ENCODE measurements around the gene ZFYVE26.
A peak's percentile ranks its signal among the peaks of the same experiment; 100 is the strongest.

The ZFYVE26 gene

DNA sequence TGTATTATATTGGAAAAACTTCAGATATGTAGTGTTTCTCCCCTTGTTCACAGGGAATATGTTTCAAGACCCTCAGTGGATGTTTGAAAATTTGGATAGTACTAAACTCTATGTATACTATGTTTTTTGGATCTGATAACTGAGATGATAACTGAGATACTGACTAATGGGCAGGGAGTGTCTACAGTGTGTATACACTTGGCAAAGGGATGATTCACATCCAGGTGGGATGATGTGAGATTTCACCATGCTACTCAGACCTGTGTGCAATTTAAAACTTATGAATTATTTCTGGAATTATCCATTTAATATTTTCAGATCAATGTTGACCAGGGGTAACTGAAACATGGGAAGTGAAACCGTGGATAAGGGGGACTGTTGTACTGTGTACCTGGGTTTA, 17.0 kb upstream of the ZFYVE26 start:
- peak; percentile 98 for ATAC-seq (ENCODE audit: low read depth)
- TF ChIP-seq, protein P1, sequence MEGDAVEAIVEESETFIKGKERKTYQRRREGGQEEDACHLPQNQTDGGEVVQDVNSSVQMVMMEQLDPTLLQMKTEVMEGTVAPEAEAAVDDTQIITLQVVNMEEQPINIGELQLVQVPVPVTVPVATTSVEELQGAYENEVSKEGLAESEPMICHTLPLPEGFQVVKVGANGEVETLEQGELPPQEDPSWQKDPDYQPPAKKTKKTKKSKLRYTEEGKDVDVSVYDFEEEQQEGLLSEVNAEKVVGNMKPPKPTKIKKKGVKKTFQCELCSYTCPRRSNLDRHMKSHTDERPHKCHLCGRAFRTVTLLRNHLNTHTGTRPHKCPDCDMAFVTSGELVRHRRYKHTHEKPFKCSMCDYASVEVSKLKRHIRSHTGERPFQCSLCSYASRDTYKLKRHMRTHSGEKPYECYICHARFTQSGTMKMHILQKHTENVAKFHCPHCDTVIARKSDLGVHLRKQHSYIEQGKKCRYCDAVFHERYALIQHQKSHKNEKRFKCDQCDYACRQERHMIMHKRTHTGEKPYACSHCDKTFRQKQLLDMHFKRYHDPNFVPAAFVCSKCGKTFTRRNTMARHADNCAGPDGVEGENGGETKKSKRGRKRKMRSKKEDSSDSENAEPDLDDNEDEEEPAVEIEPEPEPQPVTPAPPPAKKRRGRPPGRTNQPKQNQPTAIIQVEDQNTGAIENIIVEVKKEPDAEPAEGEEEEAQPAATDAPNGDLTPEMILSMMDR (IDR thresholded peaks at IDR 0.05; ENCODE audit: poor library complexity, severe bottlenecking), result no peak

DNA sequence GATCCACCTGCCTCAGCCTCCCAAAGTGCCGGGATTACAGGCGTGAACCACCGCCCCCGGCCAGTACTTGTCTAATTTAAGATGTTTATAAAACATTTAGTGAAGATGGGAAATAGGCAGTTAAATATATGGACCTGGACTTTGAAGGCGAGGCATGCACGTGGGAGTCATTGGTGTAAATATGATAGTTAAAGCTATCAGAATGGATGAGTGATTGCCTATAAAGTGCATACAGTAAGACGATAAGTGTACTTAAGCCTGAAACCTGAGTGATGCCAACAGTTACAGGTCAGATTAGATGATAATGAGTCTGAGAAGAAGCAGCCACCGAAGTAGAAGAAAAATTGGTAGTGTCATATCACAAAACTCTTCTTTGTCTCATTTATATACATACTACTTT, 14.7 kb upstream of the ZFYVE26 start:
- DNase-seq (ENCODE audit: low spot score) (no peak), ATAC-seq (ENCODE audit: low read depth) (no peak)
- Histone ChIP-seq H3K27me3 (ENCODE audit: insufficient read depth, poor library complexity, severe bottlenecking) (no peaks in the 10 kb centered on the region), H3K27ac (ENCODE audit: poor library complexity, severe bottlenecking) (no peak overlapping the region), H3K36me3 (ENCODE audit: low read depth) (peaks cover 51% of the 10 kb centered on the region), H3K4me3 (ENCODE audit: severe bottlenecking) (no peak overlapping the region), H3K4me1 (ENCODE audit: insufficient read depth, poor library complexity, severe bottlenecking) (peaks cover 5% of the 10 kb centered on the region), H3K9me3 (ENCODE audit: severe bottlenecking) (no peaks in the 10 kb centered on the region)
- TF ChIP-seq, protein P1 (IDR thresholded peaks at IDR 0.05; ENCODE audit: poor library complexity, severe bottlenecking), result no peak

More for the DNA sequence above, 17.0 kb upstream of the ZFYVE26 start:
- H3K9me3 ChIP-seq (ENCODE audit: severe bottlenecking), result no peaks in the 10 kb centered on the region
- H3K36me3 ChIP-seq (ENCODE audit: low read depth), result peaks cover 54% of the 10 kb centered on the region
- peaks cover 5% of the 10 kb centered on the region for H3K4me1 ChIP-seq (ENCODE audit: insufficient read depth, poor library complexity, severe bottlenecking)
- no peaks in the 10 kb centered on the region for H3K27me3 ChIP-seq (ENCODE audit: insufficient read depth, poor library complexity, severe bottlenecking)
- H3K4me3 ChIP-seq (ENCODE audit: severe bottlenecking), result no peak overlapping the region
- no peak for DNase-seq (ENCODE audit: low spot score)
- H3K27ac ChIP-seq (ENCODE audit: poor library complexity, severe bottlenecking), result no peak overlapping the region

DNA sequence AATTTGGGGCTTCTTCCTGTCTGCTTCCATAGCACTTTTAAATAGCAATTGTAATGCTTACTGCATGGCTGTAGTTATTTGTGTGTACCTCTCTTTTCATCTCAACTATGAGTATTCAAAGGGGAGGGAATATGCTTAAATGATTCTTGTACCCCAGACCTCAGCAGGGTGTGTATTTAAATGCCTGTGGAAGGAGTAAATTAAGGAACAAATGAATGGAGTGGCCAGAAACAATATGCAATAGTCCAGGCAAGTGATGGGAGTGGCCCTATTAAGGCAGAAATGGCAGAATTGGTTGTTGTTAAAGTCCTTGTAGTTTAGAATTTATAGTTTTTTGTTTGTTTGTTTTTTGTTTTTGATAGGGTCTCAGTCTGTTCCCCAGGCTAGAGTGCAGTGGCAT, 4.7 kb upstream of the ZFYVE26 start:
- ATAC-seq (ENCODE audit: low read depth), result no peak
- Histone ChIP-seq H3K36me3 (ENCODE audit: low read depth) (peaks cover 28% of the 10 kb centered on the region), H3K27me3 (ENCODE audit: insufficient read depth, poor library complexity, severe bottlenecking) (no peaks in the 10 kb centered on the region), H3K4me1 (ENCODE audit: insufficient read depth, poor library complexity, severe bottlenecking) (peaks cover 3% of the 10 kb centered on the region), H3K9me3 (ENCODE audit: severe bottlenecking) (no peaks in the 10 kb centered on the region), H3K27ac (ENCODE audit: poor library complexity, severe bottlenecking) (no peak overlapping the region), H3K4me3 (ENCODE audit: severe bottlenecking) (no peak overlapping the region)
- TF ChIP-seq, protein P1 (IDR thresholded peaks at IDR 0.05; ENCODE audit: poor library complexity, severe bottlenecking), result no peak
- no peak for DNase-seq (ENCODE audit: low spot score)

DNA sequence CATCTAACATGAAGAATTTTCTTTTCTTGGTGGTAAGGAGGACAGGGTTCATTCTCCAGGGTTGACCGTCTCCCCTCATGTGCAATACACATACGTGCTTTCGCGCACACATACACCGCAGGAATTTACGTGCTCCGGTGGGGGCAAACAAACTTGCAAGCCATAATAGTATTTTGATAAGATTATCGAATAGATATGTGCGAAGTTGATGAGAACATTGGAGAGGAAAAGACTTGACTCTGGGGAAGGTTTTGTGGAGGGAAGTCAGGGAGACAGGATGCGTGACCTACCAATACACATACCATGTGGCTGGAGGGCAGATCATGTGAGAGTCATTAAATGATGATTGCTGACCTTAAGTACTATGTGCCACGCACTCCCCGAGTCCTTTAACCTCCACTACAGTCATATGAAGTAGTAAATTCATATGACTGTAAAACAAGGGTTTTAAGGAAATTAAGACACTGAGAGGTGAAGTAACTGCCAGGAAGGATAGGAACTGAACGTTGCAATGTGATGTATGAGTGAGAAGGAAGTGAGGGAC, 4.1 kb upstream of the ZFYVE26 start:
- Histone ChIP-seq H3K9me3 (ENCODE audit: severe bottlenecking) (no peaks in the 10 kb centered on the region), H3K27ac (ENCODE audit: poor library complexity, severe bottlenecking) (peak overlapping the region; percentile 54), H3K27me3 (ENCODE audit: insufficient read depth, poor library complexity, severe bottlenecking) (no peaks in the 10 kb centered on the region), H3K4me1 (ENCODE audit: insufficient read depth, poor library complexity, severe bottlenecking) (peaks cover 5% of the 10 kb centered on the region), H3K36me3 (ENCODE audit: low read depth) (peaks cover 21% of the 10 kb centered on the region), H3K4me3 (ENCODE audit: severe bottlenecking) (peak overlapping the region; percentile 91)
- peak; percentile 11; the same call in 1 of the 3 replicates for ATAC-seq (ENCODE audit: low read depth)
- no peak for DNase-seq (ENCODE audit: low spot score)
- TF ChIP-seq, protein P1 (IDR thresholded peaks at IDR 0.05; ENCODE audit: poor library complexity, severe bottlenecking), result no peak
